ENCODE measurements around the gene SRRM3.

DNA sequence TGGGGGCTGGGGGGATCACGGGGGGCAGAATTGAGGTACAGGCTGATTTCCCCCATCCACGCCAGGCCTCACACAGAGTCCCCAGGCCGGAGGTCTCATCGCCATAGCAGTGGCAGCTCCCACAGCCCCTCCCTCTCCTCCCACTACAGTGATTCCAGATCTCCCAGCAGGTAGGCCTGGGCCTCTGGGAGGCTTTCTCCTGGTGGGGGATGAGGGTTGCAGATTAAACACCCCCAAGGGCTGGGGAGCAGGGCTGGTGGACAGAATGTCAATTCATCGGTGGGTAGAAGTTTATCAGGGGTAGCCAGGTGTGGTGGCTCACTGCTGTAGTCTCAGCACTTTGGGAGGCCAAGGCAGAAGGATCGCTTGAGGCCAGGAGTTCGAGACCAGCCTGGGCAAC, 63.6 kb downstream of the SRRM3 start:
- TF ChIP-seq TAF1 (IDR thresholded peaks at IDR 0.05; ENCODE audit: borderline replicate concordance, insufficient read depth, low read length) = no peak
- TF ChIP-seq POLR2AphosphoS5 (IDR thresholded peaks at IDR 0.05; ENCODE audit: low read depth, low read length) = no peak
- no peak for TF ChIP-seq SIN3A (IDR thresholded peaks at IDR 0.05; ENCODE audit: borderline replicate concordance, insufficient read depth, low read length)
